HepG2 (cell line): ENCODE measurements around the gene DICER1.

Experiments
- ARNT ChIP-seq: fragments of 450-650 bp; IDR thresholded peaks from 2 replicates; pipeline ENCODE4 v1.6.1; 2017
- CBX5 ChIP-seq: sonication (generic); formaldehyde crosslinking; IDR thresholded peaks from 2 replicates; pipeline ENCODE4 v1.4.0; 2020; ENCODE audit warnings: missing genetic modification reagents, borderline replicate concordance
- FOXJ3 ChIP-seq: sonication (generic); formaldehyde crosslinking; IDR thresholded peaks from 2 replicates; pipeline ENCODE4 v1.4.0; 2020; ENCODE audit warnings: missing genetic modification reagents, mild to moderate bottlenecking, borderline replicate concordance
- FOXK1 ChIP-seq: sonication (generic); formaldehyde crosslinking; IDR thresholded peaks from 2 replicates; pipeline ENCODE4 v1.4.0; 2020; ENCODE audit warnings: low read depth, missing genetic modification reagents, borderline replicate concordance
- HOXA7 ChIP-seq: sonication (generic); formaldehyde crosslinking; IDR thresholded peaks from 2 replicates; pipeline ENCODE4 v1.8.1; 2022; ENCODE audit warnings: mild to moderate bottlenecking, missing genetic modification reagents, moderate library complexity
- MED13 ChIP-seq: sonication (generic); formaldehyde crosslinking; IDR thresholded peaks from 2 replicates; pipeline ENCODE4 v1.5.0; 2020; ENCODE audit warnings: missing genetic modification reagents
- SP2 ChIP-seq: sonication (generic); formaldehyde crosslinking; IDR thresholded peaks from 2 replicates; pipeline ENCODE4 v1.5.1; 2020; ENCODE audit warnings: mild to moderate bottlenecking, missing genetic modification reagents
- ZNF83 ChIP-seq: sonication (generic); formaldehyde crosslinking; IDR thresholded peaks from 2 replicates; pipeline ENCODE4 v1.4.0; 2020; ENCODE audit warnings: missing genetic modification reagents, mild to moderate bottlenecking, borderline replicate concordance
- ZZZ3 ChIP-seq: sonication (generic); formaldehyde crosslinking; IDR thresholded peaks from 2 replicates; pipeline ENCODE4 v1.4.0; 2020; ENCODE audit warnings: missing genetic modification reagents, mild to moderate bottlenecking, borderline replicate concordance
- TF ChIP-seq, protein P1 (sequence below): sonication (generic); formaldehyde crosslinking; IDR thresholded peaks from 2 replicates; pipeline ENCODE4 v1.5.0; 2020; ENCODE audit warnings: mild to moderate bottlenecking, missing genetic modification reagents, moderate library complexity
- TF ChIP-seq, protein P2 (sequence below): sonication (generic); formaldehyde crosslinking; IDR thresholded peaks from 2 replicates; pipeline ENCODE4 v1.4.0; 2020; ENCODE audit warnings: mild to moderate bottlenecking, missing genetic modification reagents

DNA sequence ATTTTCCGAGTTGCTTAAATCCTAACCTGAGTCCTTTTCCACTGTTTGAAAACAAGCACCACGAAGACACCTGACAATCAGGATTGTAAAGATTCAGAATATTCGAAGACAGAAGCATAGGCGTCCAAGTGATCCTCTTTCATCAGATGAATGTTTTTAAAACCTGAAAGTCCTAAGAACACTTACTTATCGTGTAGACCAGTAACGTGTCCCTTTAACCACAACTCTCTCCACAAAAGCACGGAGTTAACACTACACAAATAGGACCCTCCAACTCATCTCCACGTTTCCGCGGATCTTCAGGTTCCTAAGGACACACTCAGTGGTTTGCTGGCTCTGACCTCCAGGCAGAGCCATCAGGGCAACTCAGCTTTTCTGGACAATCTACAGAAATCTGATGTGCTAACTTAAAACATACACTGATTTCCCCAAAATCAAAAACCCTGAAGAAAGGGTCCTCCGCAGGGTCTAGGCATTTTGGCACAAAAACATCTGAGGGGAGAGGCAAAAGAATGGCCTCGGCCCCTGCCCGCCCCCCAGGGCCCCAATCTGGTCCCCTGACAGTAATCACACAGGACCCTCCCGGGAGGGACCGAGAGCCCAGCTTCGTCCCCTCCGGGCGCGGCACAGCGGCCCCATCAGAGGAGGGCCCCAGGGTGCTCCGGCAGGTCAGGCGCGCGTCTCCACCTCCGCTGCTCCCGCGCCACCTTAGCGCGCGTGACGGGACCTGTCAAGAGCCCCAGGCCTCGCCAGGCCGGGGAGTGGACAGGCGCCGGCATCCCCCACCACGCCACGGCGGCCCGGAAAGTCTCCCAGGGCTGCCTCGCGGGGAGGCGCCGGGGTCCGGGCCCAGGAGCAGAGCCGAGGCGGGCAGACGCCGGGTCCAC, 925 bp downstream of the DICER1 start:
- no peak for TF ChIP-seq MED13 (CRISPR knock-in tag)
- TF ChIP-seq ARNT: no peak
- TF ChIP-seq FOXJ3 (CRISPR knock-in tag): no peak
- no peak for TF ChIP-seq ZNF83
- TF ChIP-seq, protein P1, sequence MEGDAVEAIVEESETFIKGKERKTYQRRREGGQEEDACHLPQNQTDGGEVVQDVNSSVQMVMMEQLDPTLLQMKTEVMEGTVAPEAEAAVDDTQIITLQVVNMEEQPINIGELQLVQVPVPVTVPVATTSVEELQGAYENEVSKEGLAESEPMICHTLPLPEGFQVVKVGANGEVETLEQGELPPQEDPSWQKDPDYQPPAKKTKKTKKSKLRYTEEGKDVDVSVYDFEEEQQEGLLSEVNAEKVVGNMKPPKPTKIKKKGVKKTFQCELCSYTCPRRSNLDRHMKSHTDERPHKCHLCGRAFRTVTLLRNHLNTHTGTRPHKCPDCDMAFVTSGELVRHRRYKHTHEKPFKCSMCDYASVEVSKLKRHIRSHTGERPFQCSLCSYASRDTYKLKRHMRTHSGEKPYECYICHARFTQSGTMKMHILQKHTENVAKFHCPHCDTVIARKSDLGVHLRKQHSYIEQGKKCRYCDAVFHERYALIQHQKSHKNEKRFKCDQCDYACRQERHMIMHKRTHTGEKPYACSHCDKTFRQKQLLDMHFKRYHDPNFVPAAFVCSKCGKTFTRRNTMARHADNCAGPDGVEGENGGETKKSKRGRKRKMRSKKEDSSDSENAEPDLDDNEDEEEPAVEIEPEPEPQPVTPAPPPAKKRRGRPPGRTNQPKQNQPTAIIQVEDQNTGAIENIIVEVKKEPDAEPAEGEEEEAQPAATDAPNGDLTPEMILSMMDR (CRISPR knock-in tag): no peak; the same call in 1 of the 2 replicates
- TF ChIP-seq SP2 (CRISPR knock-in tag): no peak
- no peak for TF ChIP-seq ZZZ3 (CRISPR knock-in tag)
- TF ChIP-seq HOXA7 (CRISPR knock-in tag): no peak
- TF ChIP-seq CBX5: no peak
- no peak for TF ChIP-seq FOXK1 (CRISPR knock-in tag)
- TF ChIP-seq, protein P2, sequence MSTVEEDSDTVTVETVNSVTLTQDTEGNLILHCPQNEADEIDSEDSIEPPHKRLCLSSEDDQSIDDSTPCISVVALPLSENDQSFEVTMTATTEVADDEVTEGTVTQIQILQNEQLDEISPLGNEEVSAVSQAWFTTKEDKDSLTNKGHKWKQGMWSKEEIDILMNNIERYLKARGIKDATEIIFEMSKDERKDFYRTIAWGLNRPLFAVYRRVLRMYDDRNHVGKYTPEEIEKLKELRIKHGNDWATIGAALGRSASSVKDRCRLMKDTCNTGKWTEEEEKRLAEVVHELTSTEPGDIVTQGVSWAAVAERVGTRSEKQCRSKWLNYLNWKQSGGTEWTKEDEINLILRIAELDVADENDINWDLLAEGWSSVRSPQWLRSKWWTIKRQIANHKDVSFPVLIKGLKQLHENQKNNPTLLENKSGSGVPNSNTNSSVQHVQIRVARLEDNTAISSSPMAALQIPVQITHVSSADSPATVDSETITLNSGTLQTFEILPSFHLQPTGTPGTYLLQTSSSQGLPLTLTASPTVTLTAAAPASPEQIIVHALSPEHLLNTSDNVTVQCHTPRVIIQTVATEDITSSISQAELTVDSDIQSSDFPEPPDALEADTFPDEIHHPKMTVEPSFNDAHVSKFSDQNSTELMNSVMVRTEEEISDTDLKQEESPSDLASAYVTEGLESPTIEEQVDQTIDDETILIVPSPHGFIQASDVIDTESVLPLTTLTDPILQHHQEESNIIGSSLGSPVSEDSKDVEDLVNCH: no peak
